Mesodermal cell (in vitro differentiated cells): Measurements from ENCODE around the gene SNRPA1.

Experiments
- H3K27ac ChIP-seq: 2 replicates; pipeline ENCODE4 v1.7.0; 2013; ENCODE audit warnings: mild to moderate bottlenecking, low read depth, low read length, moderate library complexity; ENCODE audit not compliant: severe bottlenecking
- H3K36me3 ChIP-seq: 2 replicates; pipeline ENCODE4 v1.7.1; 2013; ENCODE audit warnings: mild to moderate bottlenecking, low read length, moderate library complexity; ENCODE audit not compliant: control insufficient read depth, insufficient read depth
- H3K4me1 ChIP-seq: one replicate; pipeline ENCODE4 v1.7.1; 2013; ENCODE audit warnings: mild to moderate bottlenecking, low read length; ENCODE audit not compliant: insufficient read depth, control insufficient read depth, poor library complexity, severe bottlenecking
- H3K4me3 ChIP-seq: 2 replicates; pipeline ENCODE4 v1.7.0; 2013; ENCODE audit warnings: low read length, control low read depth, mild to moderate bottlenecking; ENCODE audit not compliant: insufficient read depth, poor library complexity, severe bottlenecking; ENCODE audit errors: extremely low read depth
- H3K9me3 ChIP-seq: 2 replicates; pipeline ENCODE4 v1.7.1; 2013; ENCODE audit warnings: mild to moderate bottlenecking, low read length, moderate library complexity; ENCODE audit not compliant: control insufficient read depth
- WGBS, 2 experiments: methylation state at CpG; one replicate each; pipeline ENCODE4 v1.1.5; 2013; ENCODE audit warnings: missing lambda C conversion rate in 2 of 2; ENCODE audit not compliant: insufficient coverage in 2 of 2; 5-methylcytosine and 5-hydroxymethylcytosine counted together

The SNRPA1 gene

DNA sequence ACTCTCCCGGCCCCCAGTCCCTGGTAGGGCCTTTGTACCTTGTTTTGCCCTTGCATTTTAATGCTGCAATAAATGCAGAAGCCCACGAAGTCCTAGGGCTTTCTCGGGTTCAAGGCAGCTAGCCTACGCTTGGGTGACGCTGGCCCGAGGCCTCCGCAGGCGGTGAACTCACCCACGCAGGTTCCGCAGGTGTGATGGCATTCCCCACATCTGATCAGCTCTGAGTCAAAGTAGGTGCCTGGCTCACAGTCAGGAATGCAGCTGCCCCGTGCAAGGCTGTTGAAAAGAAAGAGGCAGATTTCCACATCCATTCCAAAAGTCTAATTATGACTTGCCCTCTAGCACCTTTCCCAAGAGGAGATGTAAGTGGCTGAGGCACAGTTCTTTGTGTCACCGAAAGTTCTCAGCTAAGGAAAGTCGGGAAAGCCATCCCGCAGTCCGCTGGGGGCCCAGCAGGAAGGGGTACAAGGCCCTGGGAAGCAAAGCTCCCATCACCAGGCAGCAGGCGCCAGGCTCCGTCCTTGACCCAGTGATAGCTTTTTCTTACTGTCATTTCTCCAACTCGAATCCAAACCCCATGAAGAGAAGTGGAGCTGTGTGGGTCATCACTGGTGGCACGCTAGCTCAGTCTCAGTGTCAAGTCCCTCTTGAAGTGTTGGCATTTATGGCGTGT is 23.2 kb upstream of the SNRPA1 start:
- WGBS, 2 experiments: 88 to 90% methylated on average over 17 to 18 of the region's 20 CpGs
- Histone ChIP-seq H3K9me3 (no peaks in the 10 kb centered on the region), H3K4me1 (no peaks in the 10 kb centered on the region), H3K4me3 (no peak overlapping the region), H3K27ac (no peak overlapping the region), H3K36me3 (no peaks in the 10 kb centered on the region)

DNA sequence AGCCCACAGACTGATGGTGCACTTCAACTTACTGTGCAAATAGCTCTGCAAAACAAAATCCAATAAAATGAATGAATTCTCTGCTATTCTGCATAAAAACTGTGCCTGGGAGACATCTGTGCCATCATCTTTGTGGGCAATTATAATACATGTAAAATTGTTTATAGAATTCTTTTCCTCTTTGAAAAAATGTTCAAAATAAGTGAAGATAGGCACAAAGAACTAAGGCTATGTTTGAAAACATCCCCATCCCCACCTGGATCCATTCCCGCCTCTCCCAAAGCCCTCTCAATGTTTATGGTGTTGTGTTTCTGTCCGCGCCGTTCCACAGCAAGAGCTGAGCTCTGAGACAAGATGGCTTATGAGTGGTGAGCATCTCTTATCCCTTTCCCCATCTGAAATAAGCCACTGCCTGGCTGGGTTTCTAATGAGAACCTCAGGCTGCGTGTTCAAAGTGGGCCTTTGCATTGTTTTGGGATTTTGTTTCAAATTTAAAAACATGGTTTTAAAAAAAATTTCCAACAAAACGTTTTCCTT is 22.4 kb upstream of the SNRPA1 start:
- Histone ChIP-seq H3K9me3 (no peaks in the 10 kb centered on the region), H3K27ac (no peak overlapping the region), H3K36me3 (no peaks in the 10 kb centered on the region), H3K4me1 (no peaks in the 10 kb centered on the region), H3K4me3 (no peak overlapping the region)
- 80% methylated on average over 1 of the region's 6 CpGs; no CpG with 5 or more reads in 1 of the 2 experiments for WGBS, 2 experiments

- Histone ChIP-seq H3K9me3 (no peaks in the 10 kb centered on the region), H3K4me3 (no peak overlapping the region), H3K36me3 (no peaks in the 10 kb centered on the region), H3K4me1 (no peaks in the 10 kb centered on the region), H3K27ac (no peak overlapping the region)
- 84 to 93% methylated on average over 2 to 5 of the region's 5 CpGs for WGBS, 2 experiments
Observed at GRCh38 chr15:101316529-101316928, 21.5 kb upstream of the SNRPA1 start.

GRCh38 chr15:101315736-101316135 is 20.7 kb upstream of the SNRPA1 start:
- Histone ChIP-seq H3K4me3 (no peak overlapping the region), H3K9me3 (no peaks in the 10 kb centered on the region), H3K4me1 (no peaks in the 10 kb centered on the region), H3K36me3 (no peaks in the 10 kb centered on the region), H3K27ac (no peak overlapping the region)
- WGBS, 2 experiments: 95 to 98% methylated on average over 7 of the region's 10 CpGs

DNA sequence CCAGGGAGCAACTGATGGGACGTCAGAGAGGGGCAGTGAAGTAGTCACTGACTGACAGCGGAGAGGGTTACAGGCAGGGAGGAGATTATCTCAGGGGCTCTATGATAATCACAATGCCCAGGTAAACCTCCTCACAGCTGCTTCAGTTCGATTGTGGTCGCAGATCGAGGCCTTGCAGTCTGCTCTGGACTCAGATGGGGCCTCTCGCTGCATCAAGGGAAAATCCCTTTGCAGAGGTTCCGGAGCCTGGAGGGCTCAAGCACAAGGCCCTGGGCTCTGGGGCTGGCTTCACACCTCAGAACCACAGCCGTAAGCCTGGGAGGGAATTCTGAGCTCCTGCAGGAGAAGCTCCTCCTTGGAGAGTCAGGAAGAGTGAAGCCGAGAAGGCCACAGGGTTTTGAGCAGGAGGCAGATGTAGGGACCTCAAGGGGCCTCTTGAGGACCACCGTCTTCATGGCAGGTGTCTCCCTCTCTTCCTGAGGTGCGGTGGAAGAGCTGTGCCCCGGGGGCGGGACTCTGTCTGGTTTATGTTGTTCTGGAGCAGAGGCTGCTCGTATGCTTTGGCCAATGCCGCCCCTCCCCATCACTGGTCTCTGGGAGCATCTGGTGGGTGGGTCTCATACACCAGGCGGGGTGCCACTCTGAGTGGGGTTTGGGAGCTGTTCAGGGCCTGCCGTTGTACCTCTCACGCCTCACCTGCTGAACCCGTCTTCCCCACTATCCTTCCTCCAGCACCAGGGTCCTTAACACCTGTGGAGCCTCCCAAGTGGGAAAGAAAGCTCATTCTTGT is 19.5 kb upstream of the SNRPA1 start:
- H3K9me3 ChIP-seq: no peaks in the 10 kb centered on the region
- 79 to 94% methylated on average over 10 to 14 of the region's 19 CpGs for WGBS, 2 experiments
- H3K27ac ChIP-seq: no peak overlapping the region
- no peak overlapping the region for H3K4me3 ChIP-seq
- H3K4me1 ChIP-seq: no peaks in the 10 kb centered on the region
- no peaks in the 10 kb centered on the region for H3K36me3 ChIP-seq

- Histone ChIP-seq H3K4me1 (no peaks in the 10 kb centered on the region), H3K9me3 (no peaks in the 10 kb centered on the region), H3K4me3 (no peak overlapping the region), H3K36me3 (no peaks in the 10 kb centered on the region), H3K27ac (no peak overlapping the region)
- 82 to 86% methylated on average over 20 to 21 of the region's 21 CpGs for WGBS, 2 experiments
Observed at GRCh38 chr15:101313041-101313761, 18.2 kb upstream of the SNRPA1 start.

DNA sequence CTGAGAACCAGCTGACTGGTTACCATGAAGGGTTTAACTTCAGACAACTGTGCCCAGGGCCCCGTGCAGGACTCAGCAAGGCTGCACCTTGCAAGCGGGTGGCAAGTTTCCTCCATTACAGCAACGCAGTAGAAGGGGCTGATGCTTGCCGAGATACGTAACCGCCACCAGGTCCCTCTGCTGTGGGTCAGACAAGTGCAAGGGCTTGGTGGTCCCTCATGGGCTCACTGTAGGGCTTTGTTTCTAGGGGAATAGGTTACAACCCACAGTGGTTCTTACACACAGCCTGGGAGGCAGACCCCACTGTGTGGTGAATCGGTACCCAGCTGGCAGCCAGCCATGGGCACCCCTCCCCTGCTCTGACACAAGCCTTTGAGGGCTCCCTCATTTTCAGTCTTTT is 15.5 kb upstream of the SNRPA1 start:
- no peak overlapping the region for H3K27ac ChIP-seq
- 95 to 98% methylated on average over 7 of the region's 7 CpGs for WGBS, 2 experiments
- H3K4me1 ChIP-seq: no peaks in the 10 kb centered on the region
- H3K4me3 ChIP-seq: no peak overlapping the region
- no peaks in the 10 kb centered on the region for H3K36me3 ChIP-seq
- no peaks in the 10 kb centered on the region for H3K9me3 ChIP-seq

DNA sequence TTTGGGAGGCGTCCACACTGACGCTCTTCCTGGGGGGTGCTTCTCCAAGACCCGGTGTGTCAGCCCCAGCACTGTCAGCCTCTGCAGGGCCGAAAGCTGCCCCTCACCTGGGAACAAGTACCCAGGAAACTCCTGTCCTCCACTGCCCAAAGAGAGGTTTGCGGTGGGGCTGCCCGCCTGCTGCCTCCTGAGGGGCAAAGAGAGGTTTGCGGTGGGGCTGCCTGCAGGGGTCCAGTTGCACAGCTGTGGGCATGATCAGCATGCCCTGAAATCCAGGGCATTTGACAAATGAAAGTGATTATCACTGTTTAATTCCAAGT is 15.1 kb upstream of the SNRPA1 start:
- H3K4me3 ChIP-seq: no peak overlapping the region
- H3K27ac ChIP-seq: no peak overlapping the region
- 90 to 98% methylated on average over 7 of the region's 7 CpGs for WGBS, 2 experiments

GRCh38 chr15:101309436-101310160 is 14.6 kb upstream of the SNRPA1 start:
- Histone ChIP-seq H3K27ac (no peak overlapping the region), H3K4me1 (no peaks in the 10 kb centered on the region)

More for the DNA sequence above, 15.1 kb upstream of the SNRPA1 start:
- no peaks in the 10 kb centered on the region for H3K36me3 ChIP-seq
- H3K9me3 ChIP-seq: no peaks in the 10 kb centered on the region
- no peaks in the 10 kb centered on the region for H3K4me1 ChIP-seq

More at GRCh38 chr15:101309436-101310160, 14.6 kb upstream of the SNRPA1 start:
- H3K36me3 ChIP-seq: no peaks in the 10 kb centered on the region
- WGBS, 2 experiments: 87 to 89% methylated on average over 24 to 25 of the region's 26 CpGs
- no peaks in the 10 kb centered on the region for H3K9me3 ChIP-seq
- H3K4me3 ChIP-seq: no peak overlapping the region
